SU-DHL-6 (cell line): ENCODE data around the gene KIDINS220.

Experiments
- H2AFZ ChIP-seq: fragments of 200-600 bp; sonication (generic); 2 replicates; pipeline ENCODE4 v1.6.1; 2014; ENCODE audit warnings: low read depth, mild to moderate bottlenecking, moderate library complexity, mixed read lengths, antibody characterized with exemption, low read length; ENCODE audit not compliant: severe bottlenecking
- H3F3A ChIP-seq: fragments of 200-600 bp; shearing (Covaris generic); 2 replicates; pipeline ENCODE4 v1.6.0; 2016; ENCODE audit warnings: antibody characterized with exemption, mild to moderate bottlenecking; ENCODE audit not compliant: insufficient read depth
- H3K27ac ChIP-seq: fragments of 200-600 bp; sonication (generic); 2 replicates; pipeline ENCODE4 v1.5.1; 2016; ENCODE audit warnings: low read depth, mild to moderate bottlenecking, low read length, moderate library complexity, mixed read lengths
- H3K27me3 ChIP-seq: fragments of 200-600 bp; sonication (generic), shearing (Covaris generic); 2 replicates; pipeline ENCODE4 v1.6.0; 2014; ENCODE audit warnings: mild to moderate bottlenecking, low read length
- H3K36me3 ChIP-seq: fragments of 200-600 bp; sonication (generic); 2 replicates; pipeline ENCODE4 v1.6.1; 2014; ENCODE audit warnings: mild to moderate bottlenecking, low read length, mixed read lengths
- H3K4me2 ChIP-seq: fragments of 300-600, 200-600 bp; shearing (Covaris generic), sonication (generic); 2 replicates; pipeline ENCODE4 v1.6.0; 2014; ENCODE audit warnings: low read length, low read depth, mild to moderate bottlenecking; ENCODE audit not compliant: poor library complexity, severe bottlenecking
- H3K4me3 ChIP-seq: fragments of 200-600 bp; sonication (generic); 2 replicates; pipeline ENCODE4 v1.5.1; 2014; ENCODE audit warnings: antibody characterized with exemption, low read length, mild to moderate bottlenecking, mixed read lengths; ENCODE audit not compliant: insufficient read depth, poor library complexity, severe bottlenecking
- H3K79me2 ChIP-seq: fragments of 200-600 bp; sonication (generic); 2 replicates; pipeline ENCODE4 v1.6.1; 2014; ENCODE audit warnings: mild to moderate bottlenecking, low read length, moderate library complexity; ENCODE audit not compliant: insufficient read depth
- H3K9ac ChIP-seq: fragments of 200-600 bp; sonication (generic); 2 replicates; pipeline ENCODE4 v1.7.0; 2014; ENCODE audit warnings: mild to moderate bottlenecking, low read length
- H3K9me2 ChIP-seq: fragments of 200-600 bp; sonication (generic); replicated peaks from 2 replicates; pipeline ENCODE4 v1.6.1; 2014; ENCODE audit warnings: low read length; ENCODE audit not compliant: insufficient read depth
- H3K9me3 ChIP-seq: fragments of 200-600 bp; sonication (generic); 2 replicates; pipeline ENCODE4 v1.6.1; 2014; ENCODE audit warnings: low read length, mixed read lengths; ENCODE audit not compliant: insufficient read depth
- H4K20me1 ChIP-seq: fragments of 200-600 bp; sonication (generic); 2 replicates; pipeline ENCODE4 v1.6.1; 2014; ENCODE audit warnings: low read depth, mild to moderate bottlenecking, antibody characterized with exemption, low read length, moderate library complexity, mixed read lengths
- EZH2phosphoT487 ChIP-seq: fragments of 200-600 bp; sonication (generic), shearing (Covaris generic); conservative IDR thresholded peaks from 2 replicates; pipeline ENCODE4 v1.6.1; 2018; ENCODE audit warnings: mild to moderate bottlenecking, antibody characterized with exemption, low read length, moderate library complexity, mixed read lengths
- TF ChIP-seq, protein P1 (sequence below): fragments of 200-600 bp; sonication (generic); IDR thresholded peaks from one replicate; pipeline ENCODE4 v1.5.1; 2017; ENCODE audit warnings: antibody characterized with exemption, mild to moderate bottlenecking, low read length, moderate library complexity; ENCODE audit not compliant: insufficient read depth, poor library complexity, severe bottlenecking

The KIDINS220 gene

GRCh38 chr2:8850845-8851487, 13.6 kb upstream of the KIDINS220 start:
- H3F3A ChIP-seq: no peaks in the 10 kb centered on the region
- no peaks in the 10 kb centered on the region for H3K9me3 ChIP-seq
- no peaks in the 10 kb centered on the region for H3K36me3 ChIP-seq
- no peak overlapping the region for H3K4me3 ChIP-seq
- H3K4me2 ChIP-seq: no peak overlapping the region
- H2AFZ ChIP-seq: no peak overlapping the region
- H3K9me2 ChIP-seq: no peaks in the 10 kb centered on the region
- TF ChIP-seq, protein P1, sequence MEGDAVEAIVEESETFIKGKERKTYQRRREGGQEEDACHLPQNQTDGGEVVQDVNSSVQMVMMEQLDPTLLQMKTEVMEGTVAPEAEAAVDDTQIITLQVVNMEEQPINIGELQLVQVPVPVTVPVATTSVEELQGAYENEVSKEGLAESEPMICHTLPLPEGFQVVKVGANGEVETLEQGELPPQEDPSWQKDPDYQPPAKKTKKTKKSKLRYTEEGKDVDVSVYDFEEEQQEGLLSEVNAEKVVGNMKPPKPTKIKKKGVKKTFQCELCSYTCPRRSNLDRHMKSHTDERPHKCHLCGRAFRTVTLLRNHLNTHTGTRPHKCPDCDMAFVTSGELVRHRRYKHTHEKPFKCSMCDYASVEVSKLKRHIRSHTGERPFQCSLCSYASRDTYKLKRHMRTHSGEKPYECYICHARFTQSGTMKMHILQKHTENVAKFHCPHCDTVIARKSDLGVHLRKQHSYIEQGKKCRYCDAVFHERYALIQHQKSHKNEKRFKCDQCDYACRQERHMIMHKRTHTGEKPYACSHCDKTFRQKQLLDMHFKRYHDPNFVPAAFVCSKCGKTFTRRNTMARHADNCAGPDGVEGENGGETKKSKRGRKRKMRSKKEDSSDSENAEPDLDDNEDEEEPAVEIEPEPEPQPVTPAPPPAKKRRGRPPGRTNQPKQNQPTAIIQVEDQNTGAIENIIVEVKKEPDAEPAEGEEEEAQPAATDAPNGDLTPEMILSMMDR: no peak
- no peak for TF ChIP-seq EZH2phosphoT487
- H3K79me2 ChIP-seq: no peaks in the 10 kb centered on the region
- no peaks in the 10 kb centered on the region for H4K20me1 ChIP-seq
- H3K27me3 ChIP-seq: no peaks in the 10 kb centered on the region
- H3K9ac ChIP-seq: no peak overlapping the region
- H3K27ac ChIP-seq: no peak overlapping the region

DNA sequence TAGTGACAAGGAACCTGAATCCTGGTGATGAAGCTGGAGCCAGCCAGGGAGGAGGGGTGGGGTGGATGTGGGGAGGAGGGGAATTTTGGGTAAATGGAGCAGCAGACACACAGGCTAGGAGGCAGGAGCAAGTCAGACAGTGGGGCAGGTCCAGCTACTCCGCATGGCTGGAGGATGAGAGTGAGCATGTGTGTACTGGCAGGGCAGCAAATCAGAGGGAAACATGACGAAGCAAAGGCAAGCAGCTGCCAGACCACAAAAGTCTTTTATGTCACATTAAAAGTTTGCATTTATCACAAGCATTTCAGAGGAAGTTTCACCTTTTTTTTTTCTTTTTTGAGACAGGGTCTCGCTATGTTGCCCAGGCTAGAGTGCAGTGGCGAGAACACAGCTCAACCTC, 11.9 kb upstream of the KIDINS220 start:
- no peaks in the 10 kb centered on the region for H3F3A ChIP-seq
- no peak overlapping the region for H3K27ac ChIP-seq
- H3K9me3 ChIP-seq: no peaks in the 10 kb centered on the region
- no peak overlapping the region for H3K4me2 ChIP-seq
- no peaks in the 10 kb centered on the region for H3K79me2 ChIP-seq
- TF ChIP-seq EZH2phosphoT487: no peak
- TF ChIP-seq, protein P1: no peak
- H3K36me3 ChIP-seq: no peaks in the 10 kb centered on the region
- H3K27me3 ChIP-seq: no peaks in the 10 kb centered on the region
- H2AFZ ChIP-seq: no peak overlapping the region
- H3K9me2 ChIP-seq: no peaks in the 10 kb centered on the region
- H3K4me3 ChIP-seq: no peak overlapping the region
- H3K9ac ChIP-seq: no peak overlapping the region
- H4K20me1 ChIP-seq: no peaks in the 10 kb centered on the region

DNA sequence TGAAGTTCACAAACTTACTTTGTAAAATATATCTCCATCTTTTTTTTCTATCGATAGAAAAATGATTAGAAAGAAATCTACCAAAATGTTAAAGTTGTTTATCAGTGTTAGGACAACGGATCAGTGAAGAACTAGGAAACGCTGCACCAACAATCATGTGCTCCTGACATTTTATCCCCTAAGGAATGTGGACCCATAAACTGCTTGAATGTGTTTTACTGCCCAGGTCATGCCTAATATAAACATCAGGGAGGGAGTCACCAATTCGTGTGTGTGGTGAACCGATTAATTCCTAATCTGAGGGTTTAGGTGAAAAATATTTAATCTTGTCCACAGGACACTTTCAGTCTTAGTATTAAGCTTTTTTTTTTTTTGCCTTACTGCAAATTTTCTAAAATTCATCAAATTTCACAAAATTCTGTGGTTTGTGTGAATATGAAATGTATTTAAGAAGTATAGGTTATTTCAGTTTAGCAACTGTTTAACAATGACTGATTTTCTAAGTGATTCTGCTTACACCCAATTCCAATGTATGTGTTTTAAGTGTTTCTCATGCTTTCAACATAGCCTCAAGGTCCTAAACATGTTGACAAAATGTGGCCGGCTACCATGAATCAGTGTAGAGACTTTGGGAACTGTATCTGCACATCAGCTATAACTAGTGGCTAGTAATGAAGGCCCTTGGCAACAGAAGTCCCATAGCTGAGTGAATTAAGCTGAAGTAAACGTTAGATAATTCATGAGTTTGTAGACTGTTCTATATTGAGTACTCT, 11.1 kb upstream of the KIDINS220 start:
- no peaks in the 10 kb centered on the region for H3K9me2 ChIP-seq
- H3K27me3 ChIP-seq: no peaks in the 10 kb centered on the region
- no peak overlapping the region for H2AFZ ChIP-seq
- TF ChIP-seq EZH2phosphoT487: no peak
- no peaks in the 10 kb centered on the region for H4K20me1 ChIP-seq
- H3K9ac ChIP-seq: no peak overlapping the region
- no peak overlapping the region for H3K4me2 ChIP-seq
- no peaks in the 10 kb centered on the region for H3K9me3 ChIP-seq
- no peak overlapping the region for H3K4me3 ChIP-seq
- H3K79me2 ChIP-seq: no peaks in the 10 kb centered on the region
- no peaks in the 10 kb centered on the region for H3K36me3 ChIP-seq
- H3K27ac ChIP-seq: no peak overlapping the region
- no peaks in the 10 kb centered on the region for H3F3A ChIP-seq

DNA sequence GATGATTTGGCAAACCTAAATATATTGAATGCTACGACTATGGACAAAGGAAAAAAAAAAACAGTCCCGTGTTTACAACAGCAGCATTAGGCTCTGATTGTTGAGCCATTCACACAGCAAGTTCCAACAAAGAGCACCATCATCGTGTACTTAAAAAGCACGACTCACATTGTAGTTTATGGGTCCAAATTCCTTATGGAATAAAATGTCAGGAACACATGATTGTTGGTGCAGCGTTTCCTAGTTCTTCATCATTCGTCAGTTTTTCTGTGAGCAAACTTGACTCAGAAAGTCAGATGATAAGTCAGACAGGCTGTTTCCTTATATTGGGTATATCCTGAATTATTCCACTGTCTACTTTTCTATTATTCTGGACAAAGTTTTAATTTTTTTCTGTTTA, 10.0 kb upstream of the KIDINS220 start:
- Histone ChIP-seq H4K20me1 (no peaks in the 10 kb centered on the region), H3K27ac (no peak overlapping the region), H3K4me3 (no peak overlapping the region), H3K79me2 (no peaks in the 10 kb centered on the region), H3K9me2 (no peaks in the 10 kb centered on the region), H3F3A (no peaks in the 10 kb centered on the region), H3K4me2 (no peak overlapping the region), H3K9ac (no peak overlapping the region), H2AFZ (no peak overlapping the region), H3K27me3 (no peaks in the 10 kb centered on the region), H3K36me3 (no peaks in the 10 kb centered on the region), H3K9me3 (no peaks in the 10 kb centered on the region)
- no peak for TF ChIP-seq EZH2phosphoT487
